ENCODE measurements around the gene GPR152.

Gene GPR152

GRCh38 chr11:67491276-67492068 is 38.9 kb upstream of the GPR152 start:
- TF ChIP-seq CTCF (IDR thresholded peaks at IDR 0.05; ENCODE audit: low read depth, low read length) (no peak), EZH2phosphoT487 (IDR thresholded peaks at IDR 0.05; ENCODE audit: low read depth) (no peak)
- H2AFZ ChIP-seq (ENCODE audit: low read depth, low read length): no peak overlapping the region
- H3K9me3 ChIP-seq (ENCODE audit: insufficient read depth, low read length): no peaks in the 10 kb centered on the region
- peaks cover 73% of the 10 kb centered on the region for H3K36me3 ChIP-seq (replicated peaks; ENCODE audit: low read depth, low read length)
- H3K9ac ChIP-seq (ENCODE audit: low read length): no peak overlapping the region
- peaks cover 16% of the 10 kb centered on the region for H3K4me1 ChIP-seq (ENCODE audit: low read length)
- H4K20me1 ChIP-seq (ENCODE audit: insufficient read depth, low read length): peaks cover 9% of the 10 kb centered on the region; the same call in 1 of the 2 replicates
- H3K27me3 ChIP-seq (ENCODE audit: low read depth, low read length): no peaks in the 10 kb centered on the region
- no peak overlapping the region for H3K27ac ChIP-seq (ENCODE audit: low read length)
- H3K4me2 ChIP-seq (ENCODE audit: low read length): no peak overlapping the region
- no peak overlapping the region for H3K4me3 ChIP-seq (ENCODE audit: low read length)
- peaks cover 11% of the 10 kb centered on the region for H3K79me2 ChIP-seq (ENCODE audit: low read length)

GRCh38 chr11:67490727-67491065 is 38.2 kb upstream of the GPR152 start:
- Histone ChIP-seq H2AFZ (ENCODE audit: low read depth, low read length) (no peak overlapping the region), H4K20me1 (ENCODE audit: insufficient read depth, low read length) (peaks cover 10% of the 10 kb centered on the region; the same call in 1 of the 2 replicates), H3K27ac (ENCODE audit: low read length) (no peak overlapping the region), H3K9ac (ENCODE audit: low read length) (no peak overlapping the region), H3K27me3 (ENCODE audit: low read depth, low read length) (no peaks in the 10 kb centered on the region), H3K79me2 (ENCODE audit: low read length) (peaks cover 18% of the 10 kb centered on the region), H3K4me1 (ENCODE audit: low read length) (peaks cover 24% of the 10 kb centered on the region), H3K36me3 (replicated peaks; ENCODE audit: low read depth, low read length) (peaks cover 71% of the 10 kb centered on the region), H3K4me2 (ENCODE audit: low read length) (no peak overlapping the region), H3K9me3 (ENCODE audit: insufficient read depth, low read length) (no peaks in the 10 kb centered on the region), H3K4me3 (ENCODE audit: low read length) (no peak overlapping the region)
- TF ChIP-seq CTCF (IDR thresholded peaks at IDR 0.05; ENCODE audit: low read depth, low read length): no peak
- no peak for TF ChIP-seq EZH2phosphoT487 (IDR thresholded peaks at IDR 0.05; ENCODE audit: low read depth)

- H3K4me3 ChIP-seq (ENCODE audit: low read length): no peak overlapping the region
Measured at GRCh38 chr11:67489885-67490726, 37.6 kb upstream of the GPR152 start.

More at GRCh38 chr11:67489885-67490726, 37.6 kb upstream of the GPR152 start:
- Histone ChIP-seq H3K4me1 (ENCODE audit: low read length) (peaks cover 30% of the 10 kb centered on the region), H3K9me3 (ENCODE audit: insufficient read depth, low read length) (no peaks in the 10 kb centered on the region), H3K36me3 (replicated peaks; ENCODE audit: low read depth, low read length) (peaks cover 66% of the 10 kb centered on the region), H3K27me3 (ENCODE audit: low read depth, low read length) (no peaks in the 10 kb centered on the region), H3K79me2 (ENCODE audit: low read length) (peaks cover 24% of the 10 kb centered on the region), H3K9ac (ENCODE audit: low read length) (no peak overlapping the region), H3K4me2 (ENCODE audit: low read length) (no peak overlapping the region), H3K27ac (ENCODE audit: low read length) (no peak overlapping the region), H4K20me1 (ENCODE audit: insufficient read depth, low read length) (peaks cover 10% of the 10 kb centered on the region; the same call in 1 of the 2 replicates), H2AFZ (ENCODE audit: low read depth, low read length) (no peak overlapping the region)
- no peak for TF ChIP-seq EZH2phosphoT487 (IDR thresholded peaks at IDR 0.05; ENCODE audit: low read depth)
- no peak for TF ChIP-seq CTCF (IDR thresholded peaks at IDR 0.05; ENCODE audit: low read depth, low read length)

Data from OCI-LY3 (cell line).